Stimulated activated CD8-positive, alpha-beta memory T cell treated with anti-CD3 and anti-CD28 coated beads, Interleukin-7, amount 100 ng/mL, for 48 hours (primary cell): ENCODE data around the gene HDGFL2.

ENCODE experiments used
- DNase-seq, 2 donors: peaks; one replicate each; pipeline ENCODE4 v3.0.0-alpha.2; 2020; ENCODE audit warnings: low read depth in 1 of 2; ENCODE audit errors: extremely low read depth in 1 of 2

The HDGFL2 gene

GRCh38 chr19:4496304-4496703 is 24.2 kb downstream of the HDGFL2 start:
- no peak for DNase-seq

- DNase-seq: no peak
Measured at GRCh38 chr19:4497770-4498389, 25.8 kb downstream of the HDGFL2 start.

GRCh38 chr19:4498694-4499093 is 26.6 kb downstream of the HDGFL2 start:
- DNase-seq: no peak

- no peak for DNase-seq
Measured at GRCh38 chr19:4499318-4499717, 27.2 kb downstream of the HDGFL2 start.

- no peak for DNase-seq
Measured at GRCh38 chr19:4499855-4500254, 27.8 kb downstream of the HDGFL2 start.

GRCh38 chr19:4500841-4501591 is 28.9 kb downstream of the HDGFL2 start:
- no peak for DNase-seq

- DNase-seq: no peak
Measured at GRCh38 chr19:4501691-4502090, 29.6 kb downstream of the HDGFL2 start.

- DNase-seq: no peak
Measured at GRCh38 chr19:4502282-4503131, 30.4 kb downstream of the HDGFL2 start.

GRCh38 chr19:4503132-4503824 is 31.2 kb downstream of the HDGFL2 start:
- no peak for DNase-seq

GRCh38 chr19:4503825-4504170 is 31.7 kb downstream of the HDGFL2 start:
- no peak for DNase-seq

- DNase-seq: no peak
Measured at GRCh38 chr19:4504297-4504701, 32.2 kb downstream of the HDGFL2 start.

GRCh38 chr19:4504891-4505569 is 32.9 kb downstream of the HDGFL2 start:
- no peak for DNase-seq

- no peak for DNase-seq
Measured at GRCh38 chr19:4505570-4506448, 33.7 kb downstream of the HDGFL2 start.

- no peak for DNase-seq
Measured at GRCh38 chr19:4506449-4507149, 34.5 kb downstream of the HDGFL2 start.

- no peak for DNase-seq
Measured at GRCh38 chr19:4507150-4507452, 35.0 kb downstream of the HDGFL2 start.

- no peak for DNase-seq
Measured at GRCh38 chr19:4507804-4508203, 35.7 kb downstream of the HDGFL2 start.

GRCh38 chr19:4508698-4509097 is 36.6 kb downstream of the HDGFL2 start:
- DNase-seq: no peak

GRCh38 chr19:4510435-4511255 is 38.5 kb downstream of the HDGFL2 start:
- no peak for DNase-seq
